H1 (cell line): Measurements from ENCODE around the gene NXPE1. TPM values are rescaled to one million over a fixed set of nuclear protein-coding genes. Genes with fewer than 3 reads are reported as not detected.

Experiments used
- ASH2L ChIP-seq: fragments of 200-600, 300-600 bp; sonication (generic); IDR thresholded peaks from one replicate; pipeline ENCODE4 v1.7.1; 2017; ENCODE audit warnings: low read length
- ATF3 ChIP-seq: IDR thresholded peaks from 2 replicates; pipeline ENCODE4 v1.6.1; 2011; ENCODE audit warnings: low read depth, mild to moderate bottlenecking, low read length; ENCODE audit not compliant: insufficient read depth
- CHD7 ChIP-seq: fragments of 300-600 bp; sonication (generic); IDR thresholded peaks from 2 replicates; pipeline ENCODE4 v1.7.1; 2012; ENCODE audit warnings: low read length, moderate library complexity, mild to moderate bottlenecking, inconsistent platforms; ENCODE audit not compliant: insufficient replicate concordance
- FOSL1 ChIP-seq: IDR thresholded peaks from 2 replicates; pipeline ENCODE4 v1.6.1; 2011; ENCODE audit warnings: mild to moderate bottlenecking, low read depth, low read length, moderate library complexity; ENCODE audit not compliant: insufficient read depth
- JUN ChIP-seq: IDR thresholded peaks from 2 replicates; pipeline ENCODE4 v1.6.1; 2011; ENCODE audit warnings: low read depth, mild to moderate bottlenecking, improper control_type of control experiment, low read length
- JUND ChIP-seq: IDR thresholded peaks from 2 replicates; pipeline ENCODE4 v1.6.1; 2011; ENCODE audit warnings: mild to moderate bottlenecking, improper control_type of control experiment, low read length
- MAFK ChIP-seq: IDR thresholded peaks from 2 replicates; pipeline ENCODE4 v1.6.1; 2012; ENCODE audit warnings: low read depth, mild to moderate bottlenecking, improper control_type of control experiment, low read length
- MAX ChIP-seq: IDR thresholded peaks from 2 replicates; pipeline ENCODE4 v1.6.1; 2012; ENCODE audit warnings: inconsistent platforms
- NANOG ChIP-seq: IDR thresholded peaks from 2 replicates; pipeline ENCODE4 v1.6.1; 2011; ENCODE audit warnings: low read length, low read depth, mild to moderate bottlenecking, inconsistent platforms; ENCODE audit not compliant: insufficient read depth, poor library complexity, severe bottlenecking
- NRF1 ChIP-seq: IDR thresholded peaks from 2 replicates; pipeline ENCODE4 v1.6.1; 2011; ENCODE audit warnings: mild to moderate bottlenecking, low read depth, low read length, improper control_type of control experiment
- SP1 ChIP-seq: IDR thresholded peaks from 2 replicates; pipeline ENCODE4 v1.6.1; 2011; ENCODE audit warnings: low read depth, low read length
- TBP ChIP-seq: IDR thresholded peaks from 2 replicates; pipeline ENCODE4 v1.6.1; 2011; ENCODE audit warnings: low read depth, low read length, improper control_type of control experiment
- polyA plus RNA-seq, 7 experiments: library from polyadenylated mRNA; depleted of rRNA in 3 of 7; stranded (reverse) in 5 of 7; unstranded in 2 of 7; fragments of >200 nt in 5 of 7; fragments of 200-250 nt in 2 of 7; gene quantifications; 1 replicate in 5 of 7; 2 replicates in 1 of 7; 4 replicates in 1 of 7; pipeline versions ENCODE4 v1.2.1 to v1.2.3, GENCODE V29; 2011 to 2013; ENCODE audit warnings: missing spikeins in 2 of 7, mixed read lengths in 2 of 7
- total RNA-seq: library from RNA; stranded (reverse); fragmentation: NEBNext Ultra II Directional; extraction: Animal tissue kit (Norgen Biotek cat#: 25700); gene quantifications from 2 replicates; pipeline ENCODE4 v1.2.1, GENCODE V29; 2021

The NXPE1 gene
- total and polyA plus RNA-seq, 2 of the 8 experiments (the other 6 are each of a cell fraction or from before 2014, with no cell fraction given), result not detected

DNA sequence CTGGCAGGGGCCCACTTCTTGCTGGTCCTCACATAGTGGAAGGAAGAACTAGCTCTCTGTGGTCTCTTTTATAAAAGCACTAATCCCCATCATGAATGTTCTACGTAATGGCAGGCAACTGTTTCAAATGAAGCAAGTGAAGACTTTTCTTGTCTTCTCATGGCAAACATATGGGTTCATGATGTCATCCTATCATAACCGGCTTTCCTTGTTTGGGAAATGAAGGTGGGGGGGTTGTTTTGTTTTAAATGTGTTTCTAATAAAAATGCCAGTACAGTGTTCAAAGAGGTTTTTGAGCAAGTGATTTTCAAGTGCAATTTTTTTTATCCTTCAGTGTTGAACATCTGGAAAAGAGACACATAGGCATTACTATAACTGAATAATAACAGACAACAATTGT, 87.0 kb downstream of the NXPE1 start (continued):
- TF ChIP-seq CHD7, result no peak
- no peak for TF ChIP-seq ASH2L
- TF ChIP-seq JUN, result no peak
- TF ChIP-seq MAX, result no peak
- TF ChIP-seq ATF3, result no peak
- TF ChIP-seq TBP, result no peak
- no peak for TF ChIP-seq MAFK
- no peak for TF ChIP-seq NANOG
- TF ChIP-seq NRF1, result no peak
- no peak for TF ChIP-seq JUND
- TF ChIP-seq SP1, result no peak
- no peak for TF ChIP-seq FOSL1
